Naive B cell (primary cell): ENCODE data around the gene MYMX. TPM values are rescaled to one million over a fixed set of nuclear protein-coding genes. Genes with fewer than 3 reads are reported as not detected.

ENCODE experiments used
- ATAC-seq, 2 donors: fragments of 150-1000 bp; cut with Tn5 transposase; 2 replicates each; pipeline ENCODE4 v1.10.0; 2021; ENCODE audit warnings: low read depth in 2 of 2, mild to moderate bottlenecking in 2 of 2, moderate library complexity in 2 of 2
- DNase-seq: peaks from one replicate; pipeline ENCODE4 v3.0.0; 2022
- H3K27ac Mint-ChIP-seq, 6 donors: one replicate each; pipeline ENCODE4 v1.8.0; 2020 to 2022; ENCODE audit warnings: mild to moderate bottlenecking in 6 of 6, mixed read lengths in 6 of 6, moderate library complexity in 5 of 6, inconsistent platforms in 2 of 6
- H3K27me3 Mint-ChIP-seq, 3 donors: one replicate each; pipeline ENCODE4 v1.8.0; 2021 to 2022; ENCODE audit warnings: mixed read lengths in 3 of 3, mild to moderate bottlenecking in 1 of 3
- H3K36me3 Mint-ChIP-seq, 2 donors: one replicate each; pipeline ENCODE4 v1.8.0; 2020 to 2022; ENCODE audit warnings: mixed read lengths in 2 of 2, inconsistent platforms in 1 of 2, mild to moderate bottlenecking in 1 of 2
- H3K4me1 Mint-ChIP-seq, 3 donors: one replicate each; pipeline ENCODE4 v1.8.0; 2020 to 2022; ENCODE audit warnings: mixed read lengths in 3 of 3, inconsistent platforms in 1 of 3, mild to moderate bottlenecking in 1 of 3, moderate library complexity in 1 of 3
- H3K4me3 Mint-ChIP-seq, 8 donors: one replicate each; pipeline ENCODE4 v1.8.0; 2020 to 2022; ENCODE audit warnings: mild to moderate bottlenecking in 8 of 8, mixed read lengths in 8 of 8, moderate library complexity in 8 of 8, inconsistent platforms in 2 of 8
- H3K9me3 Mint-ChIP-seq, 7 donors: one replicate each; pipeline ENCODE4 v1.8.0; 2020 to 2022; ENCODE audit warnings: mixed read lengths in 7 of 7, mild to moderate bottlenecking in 5 of 7, inconsistent platforms in 2 of 7, moderate library complexity in 1 of 7
- polyA plus RNA-seq, 6 donors: library from polyadenylated mRNA; unstranded; fragments of 300-500 nt; fragmentation: Illumina TruSeq; gene quantifications; one replicate each; pipeline ENCODE4 v1.2.3, GENCODE V29; 2021; ENCODE audit warnings: low read depth in 6 of 6

The MYMX gene
- not detected for polyA plus RNA-seq

GRCh38 chr6:44216677-44217331, at the start of gene MYMX:
TSS of gene MYMX (plus strand) at chr6:44216926. CDS start at chr6:44217472, 546 bp downstream.
- peaks cover 0 to 7% (median 0%) of the 10 kb centered on the region in 3 donors for H3K27me3 Mint-ChIP-seq
- no peak for DNase-seq
- H3K27ac Mint-ChIP-seq = peak within 1 kb of the TSS in 2 of 6 donors; percentile 38 to 71
- peak within 1 kb of the TSS in 3 of 8 donors; percentile 3 to 41 (median 6) for H3K4me3 Mint-ChIP-seq
- H3K36me3 Mint-ChIP-seq = no peaks in the 10 kb centered on the region
- H3K4me1 Mint-ChIP-seq = peaks cover 17 to 24% (median 18%) of the 10 kb centered on the region in 3 donors
- ATAC-seq = no peak
- H3K9me3 Mint-ChIP-seq = no peaks in the 10 kb centered on the region

GRCh38 chr6:44167567-44167966, 49.2 kb upstream of the MYMX start:
- Mint-ChIP-seq H3K27me3 (peaks cover 21 to 57% (median 45%) of the 10 kb centered on the region in 3 donors), H3K36me3 (no peaks in the 10 kb centered on the region), H3K9me3 (no peaks in the 10 kb centered on the region), H3K4me3 (no peak overlapping the region), H3K27ac (no peak overlapping the region), H3K4me1 (peaks cover 1 to 5% (median 4%) of the 10 kb centered on the region in 3 donors)
- no peak for ATAC-seq
- no peak for DNase-seq

- H3K4me3 Mint-ChIP-seq = no peak overlapping the region
- H3K36me3 Mint-ChIP-seq = no peaks in the 10 kb centered on the region
- H3K27ac Mint-ChIP-seq = no peak overlapping the region
- peaks cover 16 to 48% (median 47%) of the 10 kb centered on the region in 3 donors for H3K27me3 Mint-ChIP-seq
- ATAC-seq (no peak), DNase-seq (no peak)
- no peaks in the 10 kb centered on the region for H3K9me3 Mint-ChIP-seq
- peaks cover 6 to 8% (median 7%) of the 10 kb centered on the region in 3 donors for H3K4me1 Mint-ChIP-seq
These were observed 47.6 kb upstream of the MYMX start for GRCh38 chr6:44169154-44169553.

- Mint-ChIP-seq H3K36me3 (no peaks in the 10 kb centered on the region), H3K9me3 (no peaks in the 10 kb centered on the region), H3K4me1 (peaks cover 6 to 8% (median 7%) of the 10 kb centered on the region in 3 donors), H3K27me3 (peaks cover 16 to 42% (median 40%) of the 10 kb centered on the region in 3 donors), H3K27ac (no peak overlapping the region), H3K4me3 (no peak overlapping the region)
- ATAC-seq (no peak), DNase-seq (no peak)
These were observed 46.7 kb upstream of the MYMX start for GRCh38 chr6:44169886-44170570.

GRCh38 chr6:44171899-44172546, 44.7 kb upstream of the MYMX start:
- H3K27me3 Mint-ChIP-seq = peaks cover 17 to 44% (median 20%) of the 10 kb centered on the region in 3 donors
- no peak overlapping the region for H3K27ac Mint-ChIP-seq
- no peak for DNase-seq
- no peak overlapping the region for H3K4me3 Mint-ChIP-seq
- peaks cover 9 to 15% (median 14%) of the 10 kb centered on the region in 3 donors for H3K4me1 Mint-ChIP-seq
- no peak for ATAC-seq
- no peaks in the 10 kb centered on the region for H3K36me3 Mint-ChIP-seq
- H3K9me3 Mint-ChIP-seq = no peaks in the 10 kb centered on the region

- ATAC-seq (peak; percentile 51 to 66), DNase-seq (peak; percentile 62)
- Mint-ChIP-seq H3K36me3 (no peaks in the 10 kb centered on the region), H3K27ac (peak overlapping the region in 3 of 6 donors; percentile 34 to 68 (median 65)), H3K4me3 (peak overlapping the region in 1 of 8 donors; percentile 1), H3K4me1 (peaks cover 14 to 23% (median 22%) of the 10 kb centered on the region in 3 donors), H3K27me3 (peaks cover 15 to 51% (median 16%) of the 10 kb centered on the region in 3 donors), H3K9me3 (no peaks in the 10 kb centered on the region)
These were observed 43.8 kb upstream of the MYMX start for GRCh38 chr6:44172731-44173500.

- peaks cover 14 to 24% (median 23%) of the 10 kb centered on the region in 3 donors for H3K4me1 Mint-ChIP-seq
These were observed 40.5 kb upstream of the MYMX start for GRCh38 chr6:44176130-44176761.

GRCh38 chr6:44176762-44177509, 39.8 kb upstream of the MYMX start:
- Mint-ChIP-seq H3K9me3 (no peaks in the 10 kb centered on the region), H3K4me1 (peaks cover 14 to 24% (median 23%) of the 10 kb centered on the region in 3 donors), H3K27ac (peak overlapping the region in 5 of 6 donors; percentile 24 to 95 (median 71)), H3K36me3 (no peaks in the 10 kb centered on the region), H3K27me3 (peaks cover 0 to 32% (median 8%) of the 10 kb centered on the region in 3 donors), H3K4me3 (peak overlapping the region; percentile 49 to 86 (median 71))
- DNase-seq (peak; percentile 71), ATAC-seq (peak; percentile 79 to 85)

More at GRCh38 chr6:44176130-44176761, 40.5 kb upstream of the MYMX start:
- Mint-ChIP-seq H3K36me3 (no peaks in the 10 kb centered on the region), H3K9me3 (no peaks in the 10 kb centered on the region), H3K4me3 (peak overlapping the region in 6 of 8 donors; percentile 47 to 86 (median 60)), H3K27ac (peak overlapping the region in 5 of 6 donors; percentile 24 to 95 (median 81)), H3K27me3 (peaks cover 3 to 35% (median 11%) of the 10 kb centered on the region in 3 donors)
- DNase-seq (no peak), ATAC-seq (no peak)

- no peak for ATAC-seq
- peaks cover 0 to 27% (median 8%) of the 10 kb centered on the region in 3 donors for H3K27me3 Mint-ChIP-seq
- H3K4me1 Mint-ChIP-seq = peaks cover 11 to 20% (median 19%) of the 10 kb centered on the region in 3 donors
- no peaks in the 10 kb centered on the region for H3K9me3 Mint-ChIP-seq
- H3K4me3 Mint-ChIP-seq = peak overlapping the region in 7 of 8 donors; percentile 56 to 80 (median 68)
- H3K27ac Mint-ChIP-seq = peak overlapping the region in 4 of 6 donors; percentile 41 to 97 (median 78)
- no peaks in the 10 kb centered on the region for H3K36me3 Mint-ChIP-seq
- no peak for DNase-seq
These were observed 38.9 kb upstream of the MYMX start for GRCh38 chr6:44177691-44178423.

GRCh38 chr6:44178424-44179071, 38.2 kb upstream of the MYMX start:
- ATAC-seq (no peak), DNase-seq (no peak)
- Mint-ChIP-seq H3K27me3 (peaks cover 0 to 21% (median 8%) of the 10 kb centered on the region in 3 donors), H3K9me3 (no peaks in the 10 kb centered on the region), H3K27ac (peak overlapping the region in 2 of 6 donors; percentile 90 to 97), H3K4me3 (peak overlapping the region in 3 of 8 donors; percentile 10 to 65 (median 56)), H3K36me3 (no peaks in the 10 kb centered on the region), H3K4me1 (peaks cover 10 to 20% (median 17%) of the 10 kb centered on the region in 3 donors)

GRCh38 chr6:44179072-44179536, 37.6 kb upstream of the MYMX start:
- ATAC-seq (no peak), DNase-seq (no peak)
- peak overlapping the region in 1 of 8 donors; percentile 2 for H3K4me3 Mint-ChIP-seq
- H3K4me1 Mint-ChIP-seq = peaks cover 10 to 20% (median 17%) of the 10 kb centered on the region in 3 donors
- H3K27me3 Mint-ChIP-seq = peaks cover 0 to 21% (median 8%) of the 10 kb centered on the region in 3 donors
- H3K9me3 Mint-ChIP-seq = no peaks in the 10 kb centered on the region
- H3K27ac Mint-ChIP-seq = peak overlapping the region in 1 of 6 donors; percentile 36
- H3K36me3 Mint-ChIP-seq = no peaks in the 10 kb centered on the region
